Endothelial cell (in vitro differentiated cells): ENCODE results near the gene ABI3. TPM values are rescaled to one million over a fixed set of nuclear protein-coding genes. Genes with fewer than 3 reads are reported as not detected.
"Not testable (repeated sequence)": the region's sequence is repeated elsewhere in the genome, so short reads cannot be mapped to it uniquely, and the experiment has no call there.

ENCODE experiments used
- DNase-seq: peaks from one replicate; pipeline ENCODE4 v3.0.0; 2021; ENCODE audit warnings: low spot score
- H3K27ac Mint-ChIP-seq: one replicate; pipeline ENCODE4 v1.8.0; 2021; ENCODE audit warnings: mixed read lengths, inconsistent platforms; ENCODE audit not compliant: unreplicated experiment
- H3K27me3 Mint-ChIP-seq: one replicate; pipeline ENCODE4 v1.8.0; 2021; ENCODE audit warnings: mild to moderate bottlenecking, moderate library complexity, mixed read lengths, inconsistent platforms; ENCODE audit not compliant: unreplicated experiment
- H3K36me3 Mint-ChIP-seq: one replicate; pipeline ENCODE4 v1.8.0; 2021; ENCODE audit warnings: mild to moderate bottlenecking, low read depth, mixed read lengths, inconsistent platforms; ENCODE audit not compliant: unreplicated experiment
- H3K4me1 Mint-ChIP-seq: one replicate; pipeline ENCODE4 v1.8.0; 2021; ENCODE audit warnings: mild to moderate bottlenecking, mixed read lengths, inconsistent platforms; ENCODE audit not compliant: unreplicated experiment
- H3K4me3 Mint-ChIP-seq: one replicate; pipeline ENCODE4 v1.8.0; 2021; ENCODE audit warnings: mild to moderate bottlenecking, mixed read lengths, inconsistent platforms; ENCODE audit not compliant: unreplicated experiment
- H3K9me3 Mint-ChIP-seq: one replicate; pipeline ENCODE4 v1.8.0; 2021; ENCODE audit warnings: mixed read lengths, inconsistent platforms; ENCODE audit not compliant: unreplicated experiment
- CTCF ChIP-seq: fragments of 200-600 bp; sonication (generic); IDR thresholded peaks from one replicate; pipeline ENCODE4 v1.5.0; 2021; ENCODE audit warnings: antibody characterized with exemption; ENCODE audit not compliant: unreplicated experiment
- total RNA-seq: library from RNA; stranded (reverse); fragmentation: NEBNext Ultra II Directional; extraction: Animal tissue kit (Norgen Biotek cat#: 25700); gene quantifications from one replicate; pipeline ENCODE4 v1.2.1, GENCODE V29; 2021; ENCODE audit not compliant: unreplicated experiment

The ABI3 gene
- total RNA-seq, 1 donor from 2014 or later: 15.7 TPM

- Mint-ChIP-seq H3K27me3 (peaks cover 7% of the 10 kb centered on the region), H3K27ac (no peak overlapping the region), H3K4me1 (no peaks in the 10 kb centered on the region), H3K9me3 (no peaks in the 10 kb centered on the region), H3K36me3 (no peaks in the 10 kb centered on the region), H3K4me3 (no peak overlapping the region)
- DNase-seq: no peak
- no peak for TF ChIP-seq CTCF
These were observed 47.9 kb downstream of the ABI3 start for GRCh38 chr17:49258394-49258793.

GRCh38 chr17:49259663-49260010, 49.1 kb downstream of the ABI3 start:
- Mint-ChIP-seq H3K4me1 (no peaks in the 10 kb centered on the region), H3K4me3 (peak overlapping the region; percentile 67), H3K27ac (peak overlapping the region; percentile 3), H3K27me3 (peaks cover 7% of the 10 kb centered on the region), H3K36me3 (no peaks in the 10 kb centered on the region), H3K9me3 (no peaks in the 10 kb centered on the region)
- no peak for TF ChIP-seq CTCF
- DNase-seq: no peak

GRCh38 chr17:49260011-49260816, 49.7 kb downstream of the ABI3 start:
- no peak for TF ChIP-seq CTCF
- peak; percentile 65 for DNase-seq
- no peaks in the 10 kb centered on the region for H3K36me3 Mint-ChIP-seq
- peak overlapping the region; percentile 36 for H3K27ac Mint-ChIP-seq
- peaks cover 7% of the 10 kb centered on the region for H3K27me3 Mint-ChIP-seq
- H3K4me1 Mint-ChIP-seq: no peaks in the 10 kb centered on the region
- peak overlapping the region; percentile 79 for H3K4me3 Mint-ChIP-seq
- H3K9me3 Mint-ChIP-seq: no peaks in the 10 kb centered on the region

- Mint-ChIP-seq H3K4me3 (peak overlapping the region; percentile 79), H3K27ac (peak overlapping the region; percentile 36), H3K9me3 (no peaks in the 10 kb centered on the region), H3K4me1 (no peaks in the 10 kb centered on the region), H3K27me3 (peaks cover 7% of the 10 kb centered on the region), H3K36me3 (no peaks in the 10 kb centered on the region)
- DNase-seq: no peak
- no peak for TF ChIP-seq CTCF
These were observed 50.3 kb downstream of the ABI3 start for GRCh38 chr17:49260817-49261291.

- not testable (repeated sequence) for H3K4me1 Mint-ChIP-seq, H3K4me3 Mint-ChIP-seq, H3K9me3 Mint-ChIP-seq, H3K27me3 Mint-ChIP-seq, H3K36me3 Mint-ChIP-seq, DNase-seq, H3K27ac Mint-ChIP-seq
These were observed 51.0 kb downstream of the ABI3 start for GRCh38 chr17:49261540-49261939.
